ENCODE measurements around the gene MRPL10. TPM values are rescaled to one million over a fixed set of nuclear protein-coding genes. Genes with fewer than 3 reads are reported as not detected.

MRPL10 gene
- total RNA-seq: 10 to 100 TPM in 4 of 5 donors, 1 to 10 TPM in 1; 7.8 to 85.2 (median 24.6) TPM
- 10 to 100 TPM; 37.1 to 69.7 (median 38.1) TPM for polyA plus RNA-seq
- long read RNA-seq, donor 1, transcript MRPL10-202 (5 exons, 1,725 nt): major isoform, 8 of 9 reads
- long read RNA-seq, donor 1, partial matches to known transcripts: 0 of 9 reads
- long read RNA-seq, donor 1, other reads (novel, unspliced or antisense): 0 of 9 reads
- long read RNA-seq, donor 2, transcript MRPL10-202 (5 exons, 1,725 nt): major isoform, 14 of 15 reads
- long read RNA-seq, donor 2, partial matches to known transcripts: 0 of 15 reads
- long read RNA-seq, donor 2, other reads (novel, unspliced or antisense): 0 of 15 reads
- long read RNA-seq, donor 3, transcript MRPL10-202 (5 exons, 1,725 nt): major isoform, 9 of 10 reads
- long read RNA-seq, donor 3, partial matches to known transcripts: 0 of 10 reads
- long read RNA-seq, donor 3, other reads (novel, unspliced or antisense): 0 of 10 reads
- long read RNA-seq, donor 4, partial matches to known transcripts: 0 of 1 reads
- long read RNA-seq, donor 4, other reads (novel, unspliced or antisense): 0 of 1 reads
- long read RNA-seq, donor 5, transcript MRPL10-202 (5 exons, 1,725 nt): major isoform, 9 of 11 reads
- long read RNA-seq, donor 5, partial matches to known transcripts: 0 of 11 reads
- long read RNA-seq, donor 5, other reads (novel, unspliced or antisense): 0 of 11 reads
- long read RNA-seq, donor 6, transcript MRPL10-202 (5 exons, 1,725 nt): major isoform, 39 of 47 reads
- long read RNA-seq, donor 6, partial matches to known transcripts: 6 of 47 reads
- long read RNA-seq, donor 6, other reads (novel, unspliced or antisense): 0 of 47 reads
- long read RNA-seq, donor 7, transcript MRPL10-202 (5 exons, 1,725 nt): major isoform, 23 of 24 reads
- long read RNA-seq, donor 7, partial matches to known transcripts: 0 of 24 reads
- long read RNA-seq, donor 7, other reads (novel, unspliced or antisense): 0 of 24 reads
- long read RNA-seq, donor 8, transcript MRPL10-202 (5 exons, 1,725 nt): major isoform, 14 of 14 reads
- long read RNA-seq, donor 8, partial matches to known transcripts: 0 of 14 reads
- long read RNA-seq, donor 8, other reads (novel, unspliced or antisense): 0 of 14 reads
- long read RNA-seq, donor 9, transcript MRPL10-202 (5 exons, 1,725 nt): major isoform, 7 of 21 reads
- long read RNA-seq, donor 9, partial matches to known transcripts: 12 of 21 reads
- long read RNA-seq, donor 9, other reads (novel, unspliced or antisense): 0 of 21 reads
- long read RNA-seq, donor 10, transcript MRPL10-202 (5 exons, 1,725 nt): major isoform, 7 of 7 reads
- long read RNA-seq, donor 10, partial matches to known transcripts: 0 of 7 reads
- long read RNA-seq, donor 10, other reads (novel, unspliced or antisense): 0 of 7 reads

GRCh38 chr17:47831003-47831933, at the start of gene MRPL10, which contains the start of gene LRRC46:
Gene MRPL10, minus strand, starts transcription at chr17:47831541. Its CDS starts 30 bp downstream, at chr17:47831511.
Gene LRRC46, plus strand, starts transcription at chr17:47831670. Its CDS starts 320 bp downstream, at chr17:47831990.
- intact Hi-C loops (cut with DNase I; ENCODE audit: low total_unique reads): no loop called here
- Histone ChIP-seq H3K36me3 (peaks cover 19 to 39% (median 36%) of the 10 kb centered on the region in 4 donors), H3K27me3 (no peaks in the 10 kb centered on the region), H3K4me3 (peak within 1 kb of the TSS; percentile 79 to 92 (median 82)), H3K9me3 (no peaks in the 10 kb centered on the region), H3K4me1 (peaks cover 24 to 32% (median 28%) of the 10 kb centered on the region in 4 donors), H3K27ac (peak within 1 kb of the TSS; percentile 80 to 90 (median 87))
- 0 to 1% (median 0%) methylated on average over 33 to 42 of the region's 42 CpGs for WGBS, 5 donors
- peak; percentile 95 to 98 for DNase-seq
- TF ChIP-seq POLR2AphosphoS5 (IDR thresholded peaks at IDR 0.05) (peak; percentile 98 to 99 (median 98)), CTCF (IDR thresholded peaks at IDR 0.05) (peak in 1 of 7 experiments; percentile 30), EP300 (IDR thresholded peaks at IDR 0.05) (no peak), POLR2A (IDR thresholded peaks at IDR 0.05) (peak in 2 of 4 donors; percentile 63 to 77)

- TF ChIP-seq POLR2A (IDR thresholded peaks at IDR 0.05) (no peak), POLR2AphosphoS5 (IDR thresholded peaks at IDR 0.05) (no peak), EP300 (IDR thresholded peaks at IDR 0.05) (no peak)
- H3K27ac ChIP-seq: no peak overlapping the region
- no peaks in the 10 kb centered on the region for H3K9me3 ChIP-seq
- 79 to 87% (median 83%) methylated on average over 8 of the region's 8 CpGs for WGBS, 5 donors
- peaks cover 0 to 28% (median 5%) of the 10 kb centered on the region in 4 donors for H3K4me1 ChIP-seq
- DNase-seq: no peak
- intact Hi-C loops (cut with DNase I; ENCODE audit: low total_unique reads): loop anchor here (5.0 kb wide), 1 partner anchor 33 kb away; no protein-coding TSS in a partner anchor
- H3K36me3 ChIP-seq: no peaks in the 10 kb centered on the region
- peaks cover 0 to 66% (median 16%) of the 10 kb centered on the region in 3 donors for H3K27me3 ChIP-seq
- no peak overlapping the region for H3K4me3 ChIP-seq
Observed at GRCh38 chr17:47879776-47880454, 48.6 kb upstream of the MRPL10 start.

- TF ChIP-seq CTCF (IDR thresholded peaks at IDR 0.05) (no peak), POLR2AphosphoS5 (IDR thresholded peaks at IDR 0.05) (no peak), POLR2A (IDR thresholded peaks at IDR 0.05) (no peak), EP300 (IDR thresholded peaks at IDR 0.05) (no peak)
- no peak for DNase-seq
- WGBS, 5 donors: 59 to 78% (median 61%) methylated on average over 2 of the region's 2 CpGs
Observed at GRCh38 chr17:47879028-47879585, 47.8 kb upstream of the MRPL10 start.

More at GRCh38 chr17:47879028-47879585, 47.8 kb upstream of the MRPL10 start:
- intact Hi-C loops (cut with DNase I; ENCODE audit: low total_unique reads): no loop called here
- no peak overlapping the region for H3K4me3 ChIP-seq
- H3K4me1 ChIP-seq: peaks cover 0 to 20% (median 5%) of the 10 kb centered on the region in 4 donors
- peaks cover 5 to 71% (median 17%) of the 10 kb centered on the region in 3 donors for H3K27me3 ChIP-seq
- H3K36me3 ChIP-seq: no peaks in the 10 kb centered on the region
- no peaks in the 10 kb centered on the region for H3K9me3 ChIP-seq
- no peak overlapping the region for H3K27ac ChIP-seq
